GM23248 (cell line): ENCODE data around the gene SERINC3. TPM values are rescaled to one million over a fixed set of nuclear protein-coding genes. Genes with fewer than 3 reads are reported as not detected.
A peak's percentile ranks its signal among the peaks of the same experiment; 100 is the strongest.

ENCODE experiments used
- DNase-seq: peaks from one replicate; pipeline ENCODE4 v3.0.0-alpha.2; 2015
- H2AFZ ChIP-seq: fragments of 200-600 bp; sonication (generic); 2 replicates; pipeline ENCODE4 v1.6.1; 2016; ENCODE audit warnings: antibody characterized with exemption
- H3F3A ChIP-seq: fragments of 200-600 bp; sonication (generic); 2 replicates; pipeline ENCODE4 v1.6.1; 2016; ENCODE audit warnings: mild to moderate bottlenecking, antibody characterized with exemption, mixed run types; ENCODE audit not compliant: insufficient read depth
- H3K27ac ChIP-seq: fragments of 200-600 bp; sonication (generic); 2 replicates; pipeline ENCODE4 v1.5.1; 2016; ENCODE audit warnings: mild to moderate bottlenecking
- H3K27me3 ChIP-seq: fragments of 200-600 bp; sonication (generic); replicated peaks from 2 replicates; pipeline ENCODE4 v1.6.1; 2016; ENCODE audit warnings: mild to moderate bottlenecking; ENCODE audit not compliant: insufficient read depth
- H3K36me3 ChIP-seq: fragments of 200-600 bp; sonication (generic); 2 replicates; pipeline ENCODE4 v1.6.1; 2016; ENCODE audit warnings: low read depth, mild to moderate bottlenecking
- H3K4me1 ChIP-seq: fragments of 200-600 bp; sonication (generic); 2 replicates; pipeline ENCODE4 v1.6.1; 2016; ENCODE audit warnings: mild to moderate bottlenecking; ENCODE audit not compliant: insufficient read depth
- H3K4me2 ChIP-seq: fragments of 200-600 bp; sonication (generic); one replicate; pipeline ENCODE4 v1.6.1; 2016; ENCODE audit warnings: mild to moderate bottlenecking; ENCODE audit not compliant: unreplicated experiment
- H3K4me3 ChIP-seq: fragments of 200-600 bp; sonication (generic); 2 replicates; pipeline ENCODE4 v1.5.1; 2016; ENCODE audit warnings: mild to moderate bottlenecking
- H3K79me2 ChIP-seq: fragments of 200-600 bp; sonication (generic); 2 replicates; pipeline ENCODE4 v1.6.1; 2016; ENCODE audit warnings: mild to moderate bottlenecking; ENCODE audit not compliant: insufficient read depth
- H3K9ac ChIP-seq: fragments of 200-600 bp; sonication (generic); 2 replicates; pipeline ENCODE4 v1.6.1; 2016; ENCODE audit warnings: mild to moderate bottlenecking
- H3K9me2 ChIP-seq: fragments of 200-600 bp; sonication (generic); 2 replicates; pipeline ENCODE4 v1.6.1; 2016; ENCODE audit warnings: mixed run types, mild to moderate bottlenecking, moderate library complexity; ENCODE audit not compliant: insufficient read depth
- H3K9me3 ChIP-seq: fragments of 200-600 bp; sonication (generic); one replicate; pipeline ENCODE4 v1.6.1; 2017; ENCODE audit warnings: low read depth
- H4K20me1 ChIP-seq: fragments of 200-600 bp; sonication (generic); 2 replicates; pipeline ENCODE4 v1.6.0; 2016; ENCODE audit not compliant: insufficient read depth
- EZH2 ChIP-seq: fragments of 200-600 bp; sonication (generic); IDR thresholded peaks from 2 replicates; pipeline ENCODE4 v1.6.1; 2018; ENCODE audit warnings: antibody characterized with exemption, mild to moderate bottlenecking; ENCODE audit not compliant: insufficient read depth, poor library complexity, severe bottlenecking
- EZH2phosphoT487 ChIP-seq: fragments of 200-600 bp; sonication (generic); IDR thresholded peaks from 2 replicates; pipeline ENCODE4 v1.6.1; 2018; ENCODE audit warnings: antibody characterized with exemption, moderate library complexity, mild to moderate bottlenecking, low read depth; ENCODE audit not compliant: insufficient read depth
- WGBS, 2 experiments: methylation state at CpG; one replicate each; pipeline ENCODE4 v1.1.6; 2015 to 2017; ENCODE audit warnings: low lambda C conversion rate in 2 of 2, low coverage in 1 of 2; ENCODE audit errors: missing lambda C conversion rate in 2 of 2; 5-methylcytosine and 5-hydroxymethylcytosine counted together
- in situ Hi-C: fragments of 300-500 bp; cut with MboI; formaldehyde crosslinking; loops from 2 replicates; pipeline ENCODE4 v1.15.0; 2020
- polyA plus RNA-seq: library from polyadenylated mRNA; unstranded; fragments of >200 nt; fragmentation: Nextera tagmentation; extraction: Ambion mirVana; gene quantifications from 2 replicates; pipeline ENCODE4 v1.2.1, GENCODE V29; 2016
- total RNA-seq: library from RNA; depleted of rRNA; stranded (reverse); fragments of >200 nt; shearing (Covaris generic); gene quantifications from 2 replicates; pipeline ENCODE4 v1.2.3, GENCODE V29; 2014

Gene SERINC3
- total and polyA plus RNA-seq, 2 experiments from 2014 or later, result 141 to 194 TPM

- Histone ChIP-seq H3K9me3 (no peaks in the 10 kb centered on the region), H3F3A (peaks cover 14% of the 10 kb centered on the region), H3K4me1 (peaks cover 10% of the 10 kb centered on the region), H3K4me2 (no peak overlapping the region), H3K27ac (no peak overlapping the region), H3K79me2 (peaks cover 97% of the 10 kb centered on the region), H3K36me3 (peaks cover 77% of the 10 kb centered on the region), H3K4me3 (no peak overlapping the region), H3K27me3 (no peaks in the 10 kb centered on the region), H4K20me1 (no peaks in the 10 kb centered on the region; the same call in 1 of the 2 replicates), H2AFZ (no peak overlapping the region), H3K9me2 (no peaks in the 10 kb centered on the region), H3K9ac (no peak overlapping the region)
- in situ Hi-C loops, result no loop called here
- no peak for TF ChIP-seq EZH2phosphoT487
- no peak for TF ChIP-seq EZH2
- DNase-seq, result no peak
- 95 to 97% methylated on average over 4 of the region's 4 CpGs for WGBS, 2 experiments
Measured at GRCh38 chr20:44509762-44510161, 12.1 kb downstream of the SERINC3 start.

- no peak overlapping the region for H3K27ac ChIP-seq
- H3K9ac ChIP-seq, result no peak overlapping the region
Measured at GRCh38 chr20:44504402-44505307, 17.2 kb downstream of the SERINC3 start.

GRCh38 chr20:44502968-44503367, 18.9 kb downstream of the SERINC3 start:
- no peak overlapping the region for H2AFZ ChIP-seq
- H3K4me1 ChIP-seq, result peaks cover 13% of the 10 kb centered on the region
- H3F3A ChIP-seq, result peaks cover 65% of the 10 kb centered on the region
- DNase-seq, result no peak
- no peaks in the 10 kb centered on the region for H4K20me1 ChIP-seq
- 0 out of 2 replicates have a peak overlapping the region, but pooled peaks have one; percentile 79 for H3K27ac ChIP-seq
- no peaks in the 10 kb centered on the region for H3K9me2 ChIP-seq
- no peak overlapping the region for H3K4me3 ChIP-seq
- 96 to 100% methylated on average over 1 of the region's 1 CpG for WGBS, 2 experiments
- TF ChIP-seq EZH2phosphoT487 (no peak), EZH2 (no peak)
- no peak overlapping the region for H3K9ac ChIP-seq
- H3K27me3 ChIP-seq, result no peaks in the 10 kb centered on the region
- no peaks in the 10 kb centered on the region for H3K9me3 ChIP-seq
- H3K36me3 ChIP-seq, result peaks cover 81% of the 10 kb centered on the region
- peaks cover 72% of the 10 kb centered on the region for H3K79me2 ChIP-seq
- in situ Hi-C loops, result no loop called here
- no peak overlapping the region for H3K4me2 ChIP-seq

More at GRCh38 chr20:44504402-44505307, 17.2 kb downstream of the SERINC3 start:
- H3K9me2 ChIP-seq, result no peaks in the 10 kb centered on the region
- peaks cover 12% of the 10 kb centered on the region for H3K4me1 ChIP-seq
- DNase-seq, result no peak
- no peaks in the 10 kb centered on the region for H3K9me3 ChIP-seq
- H2AFZ ChIP-seq, result no peak overlapping the region
- peaks cover 76% of the 10 kb centered on the region for H3K79me2 ChIP-seq
- H3F3A ChIP-seq, result peaks cover 48% of the 10 kb centered on the region
- H3K4me2 ChIP-seq, result no peak overlapping the region
- H3K36me3 ChIP-seq, result peaks cover 89% of the 10 kb centered on the region
- WGBS, 2 experiments, result 94 to 97% methylated on average over 6 of the region's 6 CpGs
- TF ChIP-seq EZH2, result no peak
- TF ChIP-seq EZH2phosphoT487, result no peak
- no peak overlapping the region for H3K4me3 ChIP-seq
- H4K20me1 ChIP-seq, result no peaks in the 10 kb centered on the region
- H3K27me3 ChIP-seq, result no peaks in the 10 kb centered on the region
- in situ Hi-C loops, result no loop called here

- no peaks in the 10 kb centered on the region for H3K9me3 ChIP-seq
- WGBS, 2 experiments, result 25 to 28% methylated on average over 5 of the region's 5 CpGs
- H2AFZ ChIP-seq, result no peak overlapping the region
- H3K9ac ChIP-seq, result peak overlapping the region; percentile 46
- H3K4me1 ChIP-seq, result peaks cover 27% of the 10 kb centered on the region
- H3K4me3 ChIP-seq, result no peak overlapping the region
- peaks cover 66% of the 10 kb centered on the region for H3K36me3 ChIP-seq
- DNase-seq, result peak; percentile 94
- in situ Hi-C loops, result no loop called here
- no peaks in the 10 kb centered on the region for H4K20me1 ChIP-seq
- TF ChIP-seq EZH2phosphoT487 (no peak), EZH2 (no peak)
- H3F3A ChIP-seq, result peaks cover 79% of the 10 kb centered on the region
- no peaks in the 10 kb centered on the region for H3K27me3 ChIP-seq
- H3K9me2 ChIP-seq, result no peaks in the 10 kb centered on the region
- peak overlapping the region; percentile 39 for H3K4me2 ChIP-seq
- H3K27ac ChIP-seq, result peak overlapping the region; percentile 79
- peaks cover 56% of the 10 kb centered on the region for H3K79me2 ChIP-seq
Measured at GRCh38 chr20:44501448-44501847, 20.4 kb downstream of the SERINC3 start.
